Activated CD8-positive, alpha-beta memory T cell treated with anti-CD3 and anti-CD28 coated beads for 24 hours (primary cell): ENCODE results near the gene PDK2.

Experiments
- DNase-seq: peaks from one replicate; pipeline ENCODE4 v3.0.0-alpha.2; 2020

Gene PDK2

DNA sequence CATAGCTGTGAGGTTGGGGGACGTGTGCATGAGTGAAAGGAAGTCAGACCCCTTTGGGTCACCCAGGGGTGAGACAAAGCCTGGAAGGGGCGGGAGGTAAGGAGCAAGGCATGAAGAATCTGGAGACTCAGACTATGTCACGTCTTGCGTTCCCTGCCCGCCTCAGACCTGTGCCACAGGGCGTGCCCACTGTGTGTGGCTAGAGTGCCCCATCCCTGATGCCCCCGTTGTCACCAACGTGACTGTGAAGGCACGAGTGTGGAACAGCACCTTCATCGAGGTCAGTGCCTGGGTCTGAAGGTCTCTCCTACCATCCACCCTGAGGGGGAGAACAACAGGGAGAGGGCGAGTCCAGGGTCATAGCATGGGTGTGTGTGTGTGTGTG is 15.1 kb upstream of the PDK2 start:
- no peak for DNase-seq

DNA sequence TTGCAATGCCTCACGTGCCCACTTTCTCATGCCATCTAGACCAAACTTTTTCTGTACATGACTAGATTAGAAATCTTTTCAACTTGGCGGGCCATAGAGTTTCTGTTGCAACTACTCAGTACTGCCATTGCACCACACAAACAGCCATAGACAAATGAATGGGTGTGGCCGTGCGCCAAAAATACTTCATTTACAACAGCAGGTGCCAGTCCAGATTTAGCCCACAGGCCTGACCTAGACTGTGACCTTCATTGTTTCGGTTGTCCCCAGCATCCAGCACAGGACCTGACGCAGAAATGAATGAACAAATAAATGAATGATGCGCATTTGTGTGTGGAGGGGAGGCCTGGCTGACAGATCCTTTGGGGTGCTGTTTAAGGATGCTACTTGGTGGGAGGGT is 14.3 kb upstream of the PDK2 start:
- no peak for DNase-seq

DNA sequence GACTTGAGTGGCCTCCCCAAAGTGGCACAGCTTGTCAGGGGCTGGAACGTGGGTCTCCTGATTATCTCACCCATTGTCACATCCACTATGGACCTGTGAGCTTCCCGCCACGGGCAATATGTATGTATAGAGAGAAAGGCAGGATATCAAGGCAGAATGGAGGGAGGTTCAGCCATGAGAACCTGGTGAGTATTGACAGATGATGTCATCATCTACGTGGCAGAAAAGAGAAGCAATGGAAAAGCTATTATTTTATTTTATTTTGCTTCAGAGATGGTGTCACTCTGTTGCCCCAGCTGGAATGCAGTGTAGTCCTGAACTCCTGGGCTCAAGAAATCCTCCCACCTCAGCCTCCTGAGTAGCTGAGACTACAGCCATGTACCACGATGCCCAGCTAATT is 13.4 kb upstream of the PDK2 start:
- no peak for DNase-seq

DNA sequence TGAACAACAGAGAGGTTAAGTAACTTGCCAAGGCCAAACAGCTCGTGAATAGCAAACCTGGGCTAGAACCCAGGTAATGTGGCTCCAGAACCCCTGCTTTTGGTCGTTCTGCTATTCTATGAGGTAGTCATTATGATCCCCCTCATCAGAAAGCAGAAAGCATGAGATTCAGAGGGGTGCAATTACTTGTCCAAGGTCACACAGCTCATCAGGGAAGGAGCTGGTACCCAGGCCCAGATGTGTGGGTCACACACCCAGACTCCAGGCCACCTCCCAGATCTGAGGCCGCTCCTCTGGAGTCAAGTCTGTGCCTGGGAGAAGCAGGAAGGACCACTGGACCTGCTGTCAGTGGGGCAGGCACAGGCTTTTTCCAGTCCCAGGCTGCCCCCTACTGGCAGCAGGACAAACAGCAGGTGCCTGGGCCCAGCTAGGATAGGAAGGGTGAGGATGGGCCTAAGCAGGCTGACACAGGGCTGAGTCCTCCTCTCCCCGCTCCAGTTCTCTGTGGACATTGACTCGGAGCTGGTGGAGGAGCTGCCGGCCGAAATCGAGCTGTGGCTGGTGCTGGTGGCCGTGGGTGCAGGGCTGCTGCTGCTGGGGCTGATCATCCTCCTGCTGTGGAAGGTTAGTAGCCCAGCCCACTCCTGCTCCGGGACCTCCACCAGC is 7.8 kb upstream of the PDK2 start:
- DNase-seq, result peak; percentile 94

DNA sequence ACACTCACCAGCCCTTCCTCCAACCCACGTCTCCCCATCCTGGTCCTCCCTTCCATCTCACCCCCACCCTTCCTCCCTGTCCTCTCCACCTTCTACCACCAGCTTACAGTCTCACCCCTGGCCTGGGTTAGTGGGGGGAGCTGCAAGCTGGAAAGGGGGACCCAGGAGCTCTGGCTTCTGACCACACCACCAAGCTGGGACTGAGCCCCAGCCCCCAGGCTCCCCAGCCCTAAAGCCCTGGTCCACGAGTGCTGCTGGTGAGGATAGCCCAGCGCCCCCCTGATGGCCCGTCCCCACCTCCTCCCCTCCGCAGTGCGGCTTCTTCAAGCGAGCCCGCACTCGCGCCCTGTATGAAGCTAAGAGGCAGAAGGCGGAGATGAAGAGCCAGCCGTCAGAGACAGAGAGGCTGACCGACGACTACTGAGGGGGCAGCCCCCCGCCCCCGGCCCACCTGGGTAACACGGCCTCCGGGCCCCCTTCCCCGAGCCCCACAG is 7.2 kb upstream of the PDK2 start:
- DNase-seq, result no peak

DNA sequence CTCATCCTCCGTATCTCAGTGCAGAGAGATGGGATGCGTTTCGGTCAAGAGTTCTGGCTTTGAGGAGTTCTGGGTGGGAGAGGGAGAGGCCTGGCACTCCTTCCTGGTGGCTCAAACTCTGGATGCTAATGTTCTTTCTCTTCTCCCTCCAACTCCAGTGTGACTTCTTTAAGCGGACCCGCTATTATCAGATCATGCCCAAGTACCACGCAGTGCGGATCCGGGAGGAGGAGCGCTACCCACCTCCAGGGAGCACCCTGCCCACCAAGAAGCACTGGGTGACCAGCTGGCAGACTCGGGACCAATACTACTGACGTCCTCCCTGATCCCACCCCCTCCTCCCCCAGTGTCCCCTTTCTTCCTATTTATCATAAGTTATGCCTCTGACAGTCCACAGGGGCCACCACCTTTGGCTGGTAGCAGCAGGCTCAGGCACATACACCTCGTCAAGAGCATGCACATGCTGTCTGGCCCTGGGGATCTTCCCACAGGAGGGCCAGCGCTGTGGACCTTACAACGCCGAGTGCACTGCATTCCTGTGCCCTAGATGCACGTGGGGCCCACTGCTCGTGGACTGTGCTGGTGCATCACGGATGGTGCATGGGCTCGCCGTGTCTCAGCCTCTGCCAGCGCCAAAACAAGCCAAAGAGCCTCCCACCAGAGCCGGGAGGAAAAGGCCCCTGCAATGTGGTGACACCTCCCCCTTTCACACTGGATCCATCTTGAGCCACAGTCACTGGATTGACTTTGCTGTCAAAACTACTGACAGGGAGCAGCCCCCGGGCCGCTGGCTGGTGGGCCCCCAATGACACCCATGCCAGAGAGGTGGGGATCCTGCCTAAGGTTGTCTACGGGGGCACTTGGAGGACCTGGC is 6.0 kb upstream of the PDK2 start:
- no peak for DNase-seq

DNA sequence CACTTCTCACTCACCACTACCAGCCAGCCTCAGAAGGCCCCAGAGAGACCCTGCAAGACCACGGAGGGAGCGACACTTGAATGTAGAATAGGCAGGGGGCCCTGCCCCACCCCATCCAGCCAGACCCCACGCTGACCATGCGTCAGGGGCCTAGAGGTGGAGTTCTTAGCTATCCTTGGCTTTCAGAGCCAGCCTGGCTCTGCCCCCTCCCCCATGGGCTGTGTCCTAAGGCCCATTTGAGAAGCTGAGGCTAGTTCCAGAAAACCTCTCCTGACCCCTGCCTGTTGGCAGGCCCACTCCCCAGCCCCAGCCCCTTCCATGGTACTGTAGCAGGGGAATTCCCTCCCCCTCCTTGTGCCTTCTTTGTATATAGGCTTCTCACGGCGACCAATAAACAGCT is 5.1 kb upstream of the PDK2 start:
- DNase-seq, result no peak

DNA sequence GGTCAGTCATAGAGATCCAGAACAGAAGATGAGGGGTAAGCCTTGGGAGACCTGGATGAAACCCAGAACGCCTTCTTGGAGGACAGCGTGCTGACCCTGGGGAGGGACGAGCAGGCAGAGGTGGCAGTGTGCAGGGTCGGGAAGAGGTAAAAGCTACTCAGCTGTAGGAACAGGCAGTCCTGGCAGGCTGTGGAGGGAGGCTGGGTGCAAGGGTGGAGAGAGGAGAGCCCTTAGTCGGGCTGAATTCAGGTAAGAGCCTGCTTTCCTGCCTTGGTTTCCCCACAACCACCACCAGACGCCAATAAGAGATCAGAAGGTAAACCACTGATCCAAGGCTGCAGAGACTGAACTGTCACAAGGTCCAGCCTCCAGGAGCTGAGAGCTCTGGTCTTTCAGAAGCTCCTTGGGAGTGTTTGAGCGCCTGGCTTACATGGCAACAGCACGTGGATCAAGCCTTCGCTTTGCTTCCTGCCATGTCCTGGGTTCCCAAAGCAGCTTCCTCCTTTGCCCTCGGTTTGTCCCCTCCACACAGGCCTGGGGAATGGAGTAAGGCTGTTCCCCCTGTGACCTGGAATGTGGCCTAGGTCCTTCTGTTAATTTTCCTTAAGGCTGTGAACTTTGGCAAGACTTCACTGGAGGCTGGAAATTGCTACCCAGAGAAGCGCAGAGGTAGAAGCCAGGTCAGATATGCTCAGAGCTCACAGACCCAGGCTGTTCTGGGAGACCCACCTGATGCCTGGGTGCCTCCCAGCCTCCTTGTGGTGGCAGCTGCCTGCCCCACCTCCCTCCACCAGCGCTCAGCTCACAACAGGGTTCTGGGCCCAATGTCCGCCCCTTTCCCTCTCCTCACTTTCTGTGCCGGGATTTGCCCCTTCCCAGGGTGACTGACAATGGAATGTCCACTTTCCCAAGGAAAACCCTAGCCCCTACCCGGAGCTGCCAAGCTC is 3.9 kb upstream of the PDK2 start:
- DNase-seq, result no peak

DNA sequence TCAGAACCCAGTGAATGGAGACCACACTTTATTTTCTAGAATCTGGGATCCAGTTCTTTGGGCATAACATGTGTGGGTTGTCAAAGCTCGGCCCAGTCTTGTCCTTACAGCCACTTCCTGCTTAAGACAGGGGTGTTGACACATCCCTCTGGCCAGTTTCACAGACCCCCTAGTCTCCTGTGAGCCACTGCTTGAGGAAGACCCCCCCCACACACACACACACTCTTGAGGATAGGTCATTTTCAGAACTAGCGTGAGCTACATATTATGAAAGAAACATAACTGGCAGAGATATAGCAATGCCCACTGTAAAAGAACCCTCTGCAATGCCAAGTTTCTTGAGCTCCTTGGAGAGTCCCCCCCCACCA is 3.2 kb upstream of the PDK2 start:
- no peak for DNase-seq

DNA sequence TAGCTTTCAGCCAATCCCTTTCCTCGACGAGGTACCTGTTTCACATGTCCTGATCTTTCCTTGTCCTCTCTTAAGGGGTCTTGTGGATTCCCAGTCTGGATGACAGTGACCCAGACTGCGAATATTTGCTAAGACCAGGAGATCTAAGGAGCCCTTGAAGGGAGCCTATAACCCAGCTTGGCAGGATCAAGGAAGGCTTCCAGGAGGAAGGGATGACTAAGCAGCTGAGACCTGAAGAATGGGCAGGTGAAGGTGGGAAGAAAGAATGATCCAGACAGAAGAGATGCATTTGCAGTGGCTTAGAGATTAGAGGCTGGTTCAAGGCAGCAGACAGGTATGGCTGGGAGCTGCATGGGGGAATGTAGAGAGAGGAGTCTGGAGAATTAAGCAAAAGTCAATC is 1.9 kb upstream of the PDK2 start:
- no peak for DNase-seq

DNA sequence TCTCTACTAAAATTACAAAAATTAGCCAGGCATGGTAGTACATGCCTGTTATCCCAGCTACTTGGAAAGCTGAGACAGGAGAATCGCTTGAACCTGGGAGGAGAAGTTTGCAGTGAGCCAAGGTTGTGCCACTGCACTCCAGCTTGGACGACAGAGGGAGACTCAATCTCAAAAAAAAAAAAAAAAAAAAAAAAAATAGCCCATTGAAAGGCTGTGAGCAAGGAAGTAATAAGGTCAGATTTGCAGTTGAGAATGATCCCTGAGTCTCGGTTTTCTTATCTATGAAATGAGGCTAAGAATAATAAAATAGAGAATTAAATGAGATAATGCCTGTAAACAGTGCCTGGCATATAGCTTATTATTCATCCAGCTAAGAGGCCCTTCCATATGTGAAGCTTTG is 1.3 kb upstream of the PDK2 start:
- DNase-seq, result no peak

DNA sequence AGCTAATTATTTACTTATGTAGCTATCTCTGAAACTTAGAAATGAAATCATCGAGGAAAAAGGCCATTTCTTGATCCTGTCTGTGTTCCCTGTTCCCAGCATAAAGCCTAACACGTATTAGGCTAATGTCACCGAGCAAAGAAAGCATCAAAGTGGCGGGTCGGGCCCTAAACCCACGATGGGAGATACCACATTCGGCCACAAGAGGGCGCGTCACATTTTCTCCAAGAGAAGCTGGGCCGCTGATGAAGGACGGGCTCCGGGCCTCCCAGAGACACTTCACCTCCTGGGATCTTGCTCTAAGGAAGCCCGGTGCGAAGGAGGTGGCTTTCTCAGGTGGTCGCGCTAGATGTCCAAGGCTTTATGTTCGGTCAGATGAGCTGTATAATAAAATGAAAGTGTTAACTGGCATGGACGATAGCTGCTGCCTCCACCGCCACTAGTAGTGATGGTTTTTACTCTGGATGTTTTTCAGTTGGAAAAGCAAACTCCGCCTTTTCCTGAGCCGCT is 853 bp upstream of the PDK2 start:
- peak; percentile 99 for DNase-seq

DNA sequence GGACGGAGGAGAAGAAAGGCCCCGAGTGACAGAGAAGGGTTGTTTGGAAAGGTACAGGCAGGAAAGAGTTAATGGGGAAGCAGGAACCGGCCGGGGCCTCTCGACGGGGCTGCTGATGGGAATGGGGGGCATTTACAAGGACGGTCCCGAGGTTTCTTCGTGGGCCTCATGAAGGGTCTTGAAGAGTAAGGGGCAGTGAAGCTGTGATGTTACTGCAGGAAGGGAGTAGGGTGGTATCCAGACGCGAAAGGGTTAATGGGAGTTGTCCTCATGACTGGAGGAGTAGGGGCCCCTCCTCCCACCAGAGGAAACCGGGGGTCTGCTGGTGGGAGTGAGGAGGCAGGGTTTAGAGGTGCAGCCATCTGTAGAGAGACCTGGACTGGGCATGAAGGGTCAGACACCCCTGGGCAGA is 481 bp downstream of the PDK2 start:
- no peak for DNase-seq

DNA sequence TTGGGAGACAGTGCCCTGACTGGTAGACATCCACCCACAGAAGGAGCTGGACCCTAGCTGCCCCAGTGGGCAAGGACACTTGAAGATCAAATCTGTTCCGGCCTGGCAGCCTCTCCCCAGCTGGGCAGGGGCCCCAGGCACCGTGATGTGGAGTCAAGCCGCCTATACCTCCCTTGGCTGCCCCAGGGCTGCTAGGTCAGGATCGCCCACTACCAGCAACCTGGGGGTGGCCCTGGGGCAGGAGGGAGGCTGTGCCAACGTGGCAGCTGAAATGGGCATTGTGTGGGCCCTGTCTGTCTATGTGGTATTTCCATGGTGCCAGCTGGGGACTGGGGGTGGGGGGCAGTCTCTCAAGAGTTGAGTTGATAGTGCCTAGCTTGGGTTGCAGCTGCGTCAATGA is 941 bp downstream of the PDK2 start:
- no peak for DNase-seq

DNA sequence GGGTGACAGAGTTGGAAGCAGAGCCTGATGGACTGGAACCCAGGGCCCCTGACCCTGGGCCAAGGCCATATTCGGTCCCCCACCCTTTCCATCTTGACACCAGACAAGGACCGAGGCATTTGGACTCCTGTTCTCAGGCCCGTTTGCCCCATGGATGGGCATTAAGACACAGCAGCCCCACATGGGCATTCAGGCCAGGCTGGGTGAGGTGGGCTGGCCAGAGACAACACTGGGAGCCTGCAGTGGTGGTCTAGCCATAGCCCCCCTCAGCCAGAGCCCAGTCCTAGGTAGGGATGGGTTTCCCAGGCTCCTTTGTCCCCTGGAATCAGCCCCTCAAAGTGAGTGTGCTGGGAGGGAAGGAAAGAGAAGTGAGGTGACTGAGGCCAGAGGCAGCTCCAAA is 1.6 kb downstream of the PDK2 start:
- no peak for DNase-seq

DNA sequence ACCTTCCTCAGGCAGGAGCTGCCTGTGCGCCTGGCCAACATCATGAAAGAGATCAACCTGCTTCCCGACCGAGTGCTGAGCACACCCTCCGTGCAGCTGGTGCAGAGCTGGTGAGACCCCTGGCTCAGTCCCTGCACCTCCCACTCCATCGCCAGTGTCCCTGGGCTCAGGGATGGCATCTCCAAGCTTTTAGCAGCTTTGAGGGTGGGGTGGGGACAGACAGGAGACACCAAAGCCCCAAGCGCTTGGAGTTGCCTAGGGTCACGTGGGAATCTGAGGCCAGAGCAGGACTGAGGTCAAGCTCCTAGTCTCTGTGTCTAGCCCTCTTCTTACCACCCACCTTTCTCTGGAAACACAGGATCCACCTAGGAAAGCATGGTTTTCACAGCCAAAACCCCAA is 2.3 kb downstream of the PDK2 start:
- DNase-seq, result no peak

DNA sequence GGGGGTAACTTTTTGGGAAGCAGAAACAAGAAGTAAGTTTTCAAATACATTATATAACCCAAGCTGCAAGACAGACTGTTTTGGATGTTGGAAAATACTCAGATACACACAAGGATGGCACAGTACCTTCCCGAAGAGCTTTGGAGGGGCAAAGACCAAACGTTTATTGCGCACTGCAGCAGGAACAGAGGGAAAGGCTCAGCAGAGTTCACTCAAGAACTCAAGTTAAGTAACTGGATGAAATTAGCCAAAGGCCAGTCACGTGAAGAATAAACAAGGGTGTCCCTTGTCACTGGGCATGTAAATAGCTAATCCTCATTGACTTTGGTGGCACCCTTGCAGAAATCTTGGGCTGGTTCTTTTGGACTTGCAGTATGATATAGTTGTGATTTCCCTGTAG is 2.8 kb downstream of the PDK2 start:
- DNase-seq, result no peak

DNA sequence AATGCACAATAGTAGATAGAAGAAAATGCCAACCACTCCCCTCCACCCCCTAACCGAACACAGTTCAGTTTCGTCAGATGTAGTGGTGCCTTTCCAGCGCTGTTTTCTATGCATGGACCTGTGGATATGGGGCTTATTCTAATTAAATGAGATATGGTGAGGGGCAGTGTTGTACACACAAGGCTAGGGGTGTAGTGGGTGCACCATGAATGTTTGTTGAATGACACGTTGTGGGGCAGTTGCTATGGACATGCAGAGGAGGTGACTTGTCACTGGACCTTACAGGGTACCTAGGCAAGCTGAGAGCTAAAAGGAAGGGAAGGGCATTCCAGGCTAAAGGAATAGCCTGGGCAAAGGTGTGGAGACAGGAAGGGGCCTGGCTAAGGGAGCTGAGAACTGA is 3.4 kb downstream of the PDK2 start:
- DNase-seq, result no peak

DNA sequence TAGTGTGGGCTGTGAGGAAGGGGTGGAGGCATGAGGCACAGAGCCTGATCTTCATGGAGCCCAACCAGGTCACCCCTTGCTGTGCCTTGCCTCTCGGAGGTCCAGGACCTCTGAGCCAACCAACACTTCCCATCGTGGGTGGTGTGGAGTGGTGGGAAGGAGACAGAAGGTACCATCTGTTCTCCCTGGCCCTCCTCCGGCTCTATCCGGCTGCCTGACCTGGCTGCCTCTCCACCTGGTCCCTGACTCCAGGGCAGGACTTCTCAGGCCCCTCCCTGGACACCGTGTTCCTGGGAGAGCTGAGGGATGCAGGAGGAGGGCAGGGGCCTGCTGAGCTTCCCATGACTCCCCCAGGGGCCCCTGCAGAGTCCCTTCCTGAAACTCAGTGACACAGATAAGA is 3.9 kb downstream of the PDK2 start:
- no peak for DNase-seq

DNA sequence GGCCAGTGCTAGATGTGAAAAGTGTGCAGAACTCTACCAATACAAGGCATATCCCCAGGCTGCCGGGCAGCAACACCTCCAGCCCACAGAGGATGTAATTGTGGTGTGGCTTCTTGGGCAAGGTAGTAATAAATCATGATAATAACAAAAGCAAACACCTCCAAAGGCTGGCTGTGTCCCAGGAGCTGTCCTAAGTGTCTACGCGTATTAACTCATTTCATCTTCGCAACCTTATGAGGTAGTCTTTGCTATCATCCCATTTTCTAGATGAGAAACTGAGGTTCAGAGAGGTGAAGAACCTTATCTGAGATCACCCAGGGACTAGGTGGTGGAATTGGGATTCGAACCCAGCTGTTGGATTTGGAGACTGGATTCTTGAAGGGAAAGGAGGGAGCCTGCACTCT is 5.3 kb downstream of the PDK2 start:
- DNase-seq, result no peak

DNA sequence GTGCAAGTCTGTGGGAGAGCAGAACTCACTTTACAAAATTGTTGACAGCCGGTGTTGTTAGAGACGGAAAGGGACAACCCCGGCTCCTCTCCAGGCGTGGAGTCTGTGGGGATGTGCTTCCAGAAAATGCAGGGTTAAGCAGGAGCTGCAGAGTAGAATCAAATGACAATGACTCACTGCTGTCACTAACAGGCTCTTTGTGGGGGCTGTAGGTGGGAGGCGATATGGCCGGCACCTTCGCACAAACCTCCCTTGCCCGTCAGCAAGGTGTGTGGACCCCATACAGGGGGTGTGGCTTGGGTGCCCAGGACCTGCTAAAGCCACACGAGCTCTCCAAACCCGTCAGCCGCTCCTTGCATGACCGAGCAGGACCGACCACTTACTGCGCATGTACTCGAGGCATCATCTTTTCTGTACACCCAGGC is 5.8 kb downstream of the PDK2 start:
- DNase-seq, result no peak

DNA sequence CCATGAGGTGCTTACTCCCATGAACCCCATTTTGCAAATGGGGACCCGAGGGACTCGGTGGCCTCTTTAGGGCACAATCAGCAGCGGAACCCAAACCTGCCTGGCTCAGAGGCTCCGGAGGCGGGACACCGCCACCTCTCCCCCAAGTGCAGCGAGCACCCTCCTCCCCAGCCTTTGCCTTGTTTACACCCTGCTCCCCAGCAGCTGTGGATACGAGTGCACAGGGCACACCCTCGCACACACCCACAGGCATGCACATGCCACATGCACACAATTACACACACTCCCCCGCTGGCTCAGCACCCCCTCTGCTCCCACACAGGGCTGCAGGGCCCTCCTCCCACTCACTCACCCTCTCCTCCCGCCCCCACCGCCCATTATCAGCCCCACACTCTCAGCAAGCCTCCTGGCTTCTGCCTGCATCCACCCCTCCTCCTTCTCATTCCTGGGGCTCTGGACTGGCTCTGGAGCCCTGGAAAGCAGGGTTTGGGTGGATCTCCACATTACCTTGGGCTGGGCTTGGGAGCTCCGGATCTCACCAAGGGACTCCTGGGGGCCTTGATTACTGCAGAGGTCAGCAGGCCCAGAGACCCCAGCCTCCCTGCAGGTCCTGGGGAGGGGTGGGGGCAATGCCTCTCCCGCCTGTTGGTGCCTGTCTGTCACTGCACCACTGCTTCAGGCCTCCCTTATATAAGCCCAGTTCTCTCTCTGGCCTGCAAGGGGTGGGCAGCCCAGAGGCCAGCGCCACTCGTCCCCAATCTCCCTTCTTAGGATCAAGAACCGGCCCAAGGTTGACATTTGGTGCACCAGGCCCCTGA is 6.4 kb downstream of the PDK2 start:
- DNase-seq, result no peak
